Measurements from ENCODE around the gene CPPED1. TPM values are rescaled to one million over a fixed set of nuclear protein-coding genes. Genes with fewer than 3 reads are reported as not detected.

CPPED1 gene
- total and polyA plus RNA-seq, 10 of the 15 experiments (the other 5 are each of a cell fraction or from before 2014, with no cell fraction given) = 7.1 to 39.0 (median 16.0) TPM

GRCh38 chr16:12646490-12647274, 157.0 kb downstream of the CPPED1 start:
- Histone ChIP-seq H3K9ac (ENCODE audit: control insufficient read depth, insufficient read depth, low read length) (no peak overlapping the region), H2AFZ (ENCODE audit: control insufficient read depth, low read depth, low read length) (peak overlapping the region; percentile 1; the same call in 1 of the 2 replicates), H3K4me3 (no peak overlapping the region), H3K4me2 (ENCODE audit: control insufficient read depth, insufficient read depth) (0 out of 2 replicates have a peak overlapping the region, but pooled peaks have one; percentile 5), H3K9me3 (replicated peaks; ENCODE audit: control insufficient read depth, insufficient read depth, low read length) (no peaks in the 10 kb centered on the region; the same call in 2 of the 3 replicates), H4K20me1 (ENCODE audit: control insufficient read depth, insufficient read depth) (no peaks in the 10 kb centered on the region), H3K79me2 (ENCODE audit: control insufficient read depth, insufficient read depth, low read length) (no peaks in the 10 kb centered on the region), H3K4me1 (ENCODE audit: control insufficient read depth, insufficient read depth, low read length) (no peaks in the 10 kb centered on the region), H3K36me3 (ENCODE audit: control insufficient read depth in 2 of 2, insufficient read depth in 2 of 2, low read length in 1 of 2) (no peaks in the 10 kb centered on the region), H3K27me3 (replicated peaks in 1 of 2; ENCODE audit: control insufficient read depth in 2 of 2, insufficient read depth in 2 of 2, low read length in 1 of 2) (no peaks in the 10 kb centered on the region), H3K27ac (ENCODE audit: control insufficient read depth, insufficient read depth) (0 out of 2 replicates have a peak overlapping the region, but pooled peaks have one; percentile 2)
- FAIRE-seq (no peak), ATAC-seq (peak; percentile 71), DNase-seq (ENCODE audit: low read depth, low spot score) (peak; percentile 70)
- in situ Hi-C loops (cut with MboI) = no loop called here
- intact Hi-C loops (cut with micrococcal nuclease; ENCODE audit: unreplicated experiment) = loop anchor here (2.0 to 5.0 kb wide), 3 partner anchors 74 to 104 kb away; no protein-coding TSS in a partner anchor
- WGBS (ENCODE audit: insufficient coverage, insufficient replicate concordance, low lambda C conversion rate, missing lambda C conversion rate) = 1% methylated on average over 10 of the region's 10 CpGs
- ChIA-PET POLR2A (interaction anchor here (1.5 kb wide), 1 partner anchor 100 kb away, joined by 4 read pairs; no protein-coding TSS in a partner anchor), CTCF (interaction anchor here (0.6 to 1.1 kb wide), 4 partner anchors 11 to 111 kb away, joined by 3 to 4 read pairs (median 3); no protein-coding TSS in a partner anchor), RAD21 (ENCODE audit: unreplicated experiment) (interaction anchor here (0.5 to 2.1 kb wide), 10 partner anchors 30 to 392 kb away, joined by 3 to 8 read pairs (median 4); no protein-coding TSS in a partner anchor), SMC1A (ENCODE audit: uncharacterized antibody, unreplicated experiment) (interaction anchor here (0.8 to 2.4 kb wide), 15 partner anchors 9 to 235 kb away, joined by 3 to 9 read pairs (median 3); partner anchors contain the start of gene CPPED1)
- TSS peak; percentile 94 for BruUV-seq (replicated peaks)
- TF ChIP-seq FOXM1 (IDR thresholded peaks at IDR 0.05; ENCODE audit: low read depth, low read length) (peak; percentile 66; the same call in 1 of the 2 replicates), NFIC (IDR thresholded peaks at IDR 0.05; ENCODE audit: low read depth, low read length) (peak; percentile 82), IKZF1 (conservative IDR thresholded peaks at IDR 0.05) (peak; percentile 79), NBN (IDR thresholded peaks at IDR 0.05) (peak; percentile 69), TAF1 (IDR thresholded peaks at IDR 0.05; ENCODE audit: borderline replicate concordance, low read depth, low read length) (no peak), ATF3 (IDR thresholded peaks at IDR 0.05; ENCODE audit: borderline replicate concordance, extremely low read depth, low read depth, low read length) (no peak), DPF2 (IDR thresholded peaks at IDR 0.05) (peak; percentile 75), ETV6 (conservative IDR thresholded peaks at IDR 0.05 in 1 of 2, IDR thresholded peaks at IDR 0.05 in 1 of 2; ENCODE audit: borderline replicate concordance in 1 of 2, low read depth in 1 of 2) (0 out of 4 replicates have a peak, but pooled peaks of 1 of the 2 experiments have one; percentile 42), USF2 (IDR thresholded peaks at IDR 0.05; ENCODE audit: borderline replicate concordance, low read depth, low read length) (peak; percentile 30; the same call in 1 of the 2 replicates), SRF (IDR thresholded peaks at IDR 0.05; ENCODE audit: low read depth in 2 of 2, low read length in 2 of 2) (peak in 1 of 2 experiments; percentile 50; a peak in 1 of 4 replicates), RUNX3 (IDR thresholded peaks at IDR 0.05; ENCODE audit: low read length) (peak; percentile 65), ZNF24 (IDR thresholded peaks at IDR 0.05) (no peak), ZNF217 (IDR thresholded peaks at IDR 0.05) (no peak; the same call in 1 of the 2 replicates), RAD51 (IDR thresholded peaks at IDR 0.05) (peak; percentile 80), CREB1 (IDR thresholded peaks at IDR 0.05; ENCODE audit: low read depth) (0 out of 2 replicates have a peak, but pooled peaks have one; percentile 14), CREM (IDR thresholded peaks at IDR 0.05; ENCODE audit: low read depth) (0 out of 2 replicates have a peak, but pooled peaks have one; percentile 15), RCOR1 (conservative IDR thresholded peaks at IDR 0.05; ENCODE audit: low read depth, low read length) (no peak), BACH1 (IDR thresholded peaks at IDR 0.05; ENCODE audit: borderline replicate concordance) (0 out of 2 replicates have a peak, but pooled peaks have one; percentile 19)
- TF ChIP-seq, protein P1, sequence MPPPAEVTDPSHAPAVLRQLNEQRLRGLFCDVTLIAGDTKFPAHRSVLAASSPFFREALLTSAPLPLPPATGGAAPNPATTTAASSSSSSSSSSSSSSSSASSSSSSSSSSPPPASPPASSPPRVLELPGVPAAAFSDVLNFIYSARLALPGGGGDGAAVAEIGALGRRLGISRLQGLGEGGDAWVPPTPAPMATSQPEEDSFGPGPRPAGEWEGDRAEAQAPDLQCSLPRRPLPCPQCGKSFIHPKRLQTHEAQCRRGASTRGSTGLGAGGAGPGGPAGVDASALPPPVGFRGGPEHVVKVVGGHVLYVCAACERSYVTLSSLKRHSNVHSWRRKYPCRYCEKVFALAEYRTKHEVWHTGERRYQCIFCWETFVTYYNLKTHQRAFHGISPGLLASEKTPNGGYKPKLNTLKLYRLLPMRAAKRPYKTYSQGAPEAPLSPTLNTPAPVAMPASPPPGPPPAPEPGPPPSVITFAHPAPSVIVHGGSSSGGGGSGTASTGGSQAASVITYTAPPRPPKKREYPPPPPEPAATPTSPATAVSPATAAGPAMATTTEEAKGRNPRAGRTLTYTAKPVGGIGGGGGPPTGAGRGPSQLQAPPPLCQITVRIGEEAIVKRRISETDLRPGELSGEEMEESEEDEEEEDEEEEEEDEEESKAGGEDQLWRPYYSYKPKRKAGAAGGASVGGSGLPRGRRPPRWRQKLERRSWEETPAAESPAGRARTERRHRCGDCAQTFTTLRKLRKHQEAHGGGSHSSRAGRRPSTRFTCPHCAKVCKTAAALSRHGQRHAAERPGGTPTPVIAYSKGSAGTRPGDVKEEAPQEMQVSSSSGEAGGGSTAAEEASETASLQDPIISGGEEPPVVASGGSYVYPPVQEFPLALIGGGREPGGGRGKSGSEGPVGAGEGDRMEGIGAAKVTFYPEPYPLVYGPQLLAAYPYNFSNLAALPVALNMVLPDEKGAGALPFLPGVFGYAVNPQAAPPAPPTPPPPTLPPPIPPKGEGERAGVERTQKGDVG (CRISPR knock-in tag; IDR thresholded peaks at IDR 0.05) = no peak
